Measurements from ENCODE around the gene ATRNL1. TPM values are rescaled to one million over a fixed set of nuclear protein-coding genes. Genes with fewer than 3 reads are reported as not detected.

The ATRNL1 gene
- polyA plus RNA-seq, 1 donor from 2014 or later: 47.8 TPM

- Histone ChIP-seq H3K27me3 (ENCODE audit: insufficient read depth, low read depth, low read length) (no peaks in the 10 kb centered on the region), H4K20me1 (ENCODE audit: insufficient read depth) (no peaks in the 10 kb centered on the region), H3K4me3 (ENCODE audit: low read length) (no peak overlapping the region), H3K27ac (ENCODE audit: low read length) (no peak overlapping the region), H3K4me2 (ENCODE audit: low read length) (no peak overlapping the region), H3F3A (ENCODE audit: insufficient read depth, low read length, poor library complexity, severe bottlenecking) (no peaks in the 10 kb centered on the region), H3K9ac (ENCODE audit: low read length) (no peak overlapping the region), H3K79me2 (replicated peaks; ENCODE audit: insufficient read depth, low read length) (no peaks in the 10 kb centered on the region), H3K9me3 (ENCODE audit: low read length) (no peaks in the 10 kb centered on the region), H3K36me3 (ENCODE audit: insufficient read depth, low read length) (no peaks in the 10 kb centered on the region), H3K9me2 (ENCODE audit: insufficient read depth, low read length) (no peaks in the 10 kb centered on the region), H2AFZ (ENCODE audit: low read depth, low read length) (no peak overlapping the region)
- TF ChIP-seq, protein P1, sequence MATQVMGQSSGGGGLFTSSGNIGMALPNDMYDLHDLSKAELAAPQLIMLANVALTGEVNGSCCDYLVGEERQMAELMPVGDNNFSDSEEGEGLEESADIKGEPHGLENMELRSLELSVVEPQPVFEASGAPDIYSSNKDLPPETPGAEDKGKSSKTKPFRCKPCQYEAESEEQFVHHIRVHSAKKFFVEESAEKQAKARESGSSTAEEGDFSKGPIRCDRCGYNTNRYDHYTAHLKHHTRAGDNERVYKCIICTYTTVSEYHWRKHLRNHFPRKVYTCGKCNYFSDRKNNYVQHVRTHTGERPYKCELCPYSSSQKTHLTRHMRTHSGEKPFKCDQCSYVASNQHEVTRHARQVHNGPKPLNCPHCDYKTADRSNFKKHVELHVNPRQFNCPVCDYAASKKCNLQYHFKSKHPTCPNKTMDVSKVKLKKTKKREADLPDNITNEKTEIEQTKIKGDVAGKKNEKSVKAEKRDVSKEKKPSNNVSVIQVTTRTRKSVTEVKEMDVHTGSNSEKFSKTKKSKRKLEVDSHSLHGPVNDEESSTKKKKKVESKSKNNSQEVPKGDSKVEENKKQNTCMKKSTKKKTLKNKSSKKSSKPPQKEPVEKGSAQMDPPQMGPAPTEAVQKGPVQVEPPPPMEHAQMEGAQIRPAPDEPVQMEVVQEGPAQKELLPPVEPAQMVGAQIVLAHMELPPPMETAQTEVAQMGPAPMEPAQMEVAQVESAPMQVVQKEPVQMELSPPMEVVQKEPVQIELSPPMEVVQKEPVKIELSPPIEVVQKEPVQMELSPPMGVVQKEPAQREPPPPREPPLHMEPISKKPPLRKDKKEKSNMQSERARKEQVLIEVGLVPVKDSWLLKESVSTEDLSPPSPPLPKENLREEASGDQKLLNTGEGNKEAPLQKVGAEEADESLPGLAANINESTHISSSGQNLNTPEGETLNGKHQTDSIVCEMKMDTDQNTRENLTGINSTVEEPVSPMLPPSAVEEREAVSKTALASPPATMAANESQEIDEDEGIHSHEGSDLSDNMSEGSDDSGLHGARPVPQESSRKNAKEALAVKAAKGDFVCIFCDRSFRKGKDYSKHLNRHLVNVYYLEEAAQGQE (IDR thresholded peaks at IDR 0.05; ENCODE audit: borderline replicate concordance): no peak
- TF ChIP-seq EZH2 (IDR thresholded peaks at IDR 0.05; ENCODE audit: borderline replicate concordance, insufficient read depth, low read length, poor library complexity, severe bottlenecking): no peak
- TF ChIP-seq RAD21 (conservative IDR thresholded peaks at IDR 0.05): no peak
- TF ChIP-seq EP300 (conservative IDR thresholded peaks at IDR 0.05; ENCODE audit: poor library complexity, severe bottlenecking): no peak
- TF ChIP-seq, protein P2, sequence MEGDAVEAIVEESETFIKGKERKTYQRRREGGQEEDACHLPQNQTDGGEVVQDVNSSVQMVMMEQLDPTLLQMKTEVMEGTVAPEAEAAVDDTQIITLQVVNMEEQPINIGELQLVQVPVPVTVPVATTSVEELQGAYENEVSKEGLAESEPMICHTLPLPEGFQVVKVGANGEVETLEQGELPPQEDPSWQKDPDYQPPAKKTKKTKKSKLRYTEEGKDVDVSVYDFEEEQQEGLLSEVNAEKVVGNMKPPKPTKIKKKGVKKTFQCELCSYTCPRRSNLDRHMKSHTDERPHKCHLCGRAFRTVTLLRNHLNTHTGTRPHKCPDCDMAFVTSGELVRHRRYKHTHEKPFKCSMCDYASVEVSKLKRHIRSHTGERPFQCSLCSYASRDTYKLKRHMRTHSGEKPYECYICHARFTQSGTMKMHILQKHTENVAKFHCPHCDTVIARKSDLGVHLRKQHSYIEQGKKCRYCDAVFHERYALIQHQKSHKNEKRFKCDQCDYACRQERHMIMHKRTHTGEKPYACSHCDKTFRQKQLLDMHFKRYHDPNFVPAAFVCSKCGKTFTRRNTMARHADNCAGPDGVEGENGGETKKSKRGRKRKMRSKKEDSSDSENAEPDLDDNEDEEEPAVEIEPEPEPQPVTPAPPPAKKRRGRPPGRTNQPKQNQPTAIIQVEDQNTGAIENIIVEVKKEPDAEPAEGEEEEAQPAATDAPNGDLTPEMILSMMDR (IDR thresholded peaks at IDR 0.05; ENCODE audit: poor library complexity, severe bottlenecking): no peak
- no peak for TF ChIP-seq TAF1 (IDR thresholded peaks at IDR 0.05; ENCODE audit: low read depth)
These were observed 33.8 kb upstream of the ATRNL1 start for GRCh38 chr10:115059301-115059898.

- Histone ChIP-seq H2AFZ (ENCODE audit: low read depth, low read length) (no peak overlapping the region), H3K4me2 (ENCODE audit: low read length) (no peak overlapping the region), H3K27ac (ENCODE audit: low read length) (no peak overlapping the region), H3K4me3 (ENCODE audit: low read length) (no peak overlapping the region), H3K79me2 (replicated peaks; ENCODE audit: insufficient read depth, low read length) (no peaks in the 10 kb centered on the region), H3F3A (ENCODE audit: insufficient read depth, low read length, poor library complexity, severe bottlenecking) (no peaks in the 10 kb centered on the region), H3K27me3 (ENCODE audit: insufficient read depth, low read depth, low read length) (no peaks in the 10 kb centered on the region), H3K36me3 (ENCODE audit: insufficient read depth, low read length) (no peaks in the 10 kb centered on the region), H4K20me1 (ENCODE audit: insufficient read depth) (no peaks in the 10 kb centered on the region), H3K9me2 (ENCODE audit: insufficient read depth, low read length) (no peaks in the 10 kb centered on the region), H3K9ac (ENCODE audit: low read length) (no peak overlapping the region), H3K9me3 (ENCODE audit: low read length) (no peaks in the 10 kb centered on the region)
- TF ChIP-seq EP300 (conservative IDR thresholded peaks at IDR 0.05; ENCODE audit: poor library complexity, severe bottlenecking) (no peak), SMC3 (conservative IDR thresholded peaks at IDR 0.05; ENCODE audit: poor library complexity) (no peak), MXI1 (conservative IDR thresholded peaks at IDR 0.05; ENCODE audit: poor library complexity, severe bottlenecking) (no peak), POLR2AphosphoS5 (IDR thresholded peaks at IDR 0.05) (no peak), TAF1 (IDR thresholded peaks at IDR 0.05; ENCODE audit: low read depth) (no peak)
- TF ChIP-seq, protein P2 (IDR thresholded peaks at IDR 0.05; ENCODE audit: poor library complexity, severe bottlenecking): no peak
- TF ChIP-seq, protein P1 (IDR thresholded peaks at IDR 0.05; ENCODE audit: borderline replicate concordance): no peak
These were observed 29.2 kb upstream of the ATRNL1 start for GRCh38 chr10:115063701-115064658.
